NT2/D1 (cell line): ENCODE data around the gene HOXA11.

Source experiments
- SUZ12 ChIP-seq: IDR thresholded peaks from 2 replicates; pipeline ENCODE4 v1.6.1; 2011; ENCODE audit not compliant: insufficient read length, insufficient read depth; ENCODE audit errors: extremely low read depth
- YY1 ChIP-seq: IDR thresholded peaks from 2 replicates; pipeline ENCODE4 v1.6.1; 2011; ENCODE audit not compliant: insufficient read length, insufficient read depth
- ZNF274 ChIP-seq: IDR thresholded peaks from 2 replicates; pipeline ENCODE4 v1.6.1; 2011; ENCODE audit warnings: mild to moderate bottlenecking, low read depth, low read length

- no peak for TF ChIP-seq YY1
- no peak for TF ChIP-seq ZNF274
- no peak for TF ChIP-seq SUZ12
Observed at GRCh38 chr7:27163288-27164044, 21.6 kb downstream of the HOXA11 start.
